PC-9 (cell line): Measurements from ENCODE around the gene GNG7.

Source experiments
- CTCF ChIP-seq: fragments of 200-600 bp; sonication (generic); conservative IDR thresholded peaks from 2 replicates; pipeline ENCODE4 v1.6.1; 2017; ENCODE audit warnings: mixed run types, antibody characterized with exemption, mild to moderate bottlenecking, moderate library complexity
- EZH2 ChIP-seq: fragments of 200-600 bp; sonication (generic); IDR thresholded peaks from 2 replicates; pipeline ENCODE4 v1.8.0; 2017; ENCODE audit warnings: antibody characterized with exemption, low read depth

- no peak for TF ChIP-seq CTCF
- no peak for TF ChIP-seq EZH2
Measured at GRCh38 chr19:2703691-2704216, 1.3 kb upstream of the GNG7 start.
